A549 (cell line): ENCODE data around the gene AP2B1.

Source experiments
- CTCF ChIP-seq: fragments of >200 bp; sonication (Bioruptor Twin); formaldehyde crosslinking; IDR thresholded peaks from 3 replicates; pipeline ENCODE4 v1.5.1; 2016
- HOXB13 ChIP-seq: fragments of 250-450 bp; sonication (Bioruptor Pico); IDR thresholded peaks from 2 replicates; pipeline ENCODE4 v1.5.0; 2020; ENCODE audit warnings: low read depth, mild to moderate bottlenecking, moderate library complexity
- POLR2A ChIP-seq: IDR thresholded peaks from 2 replicates; pipeline ENCODE4 v1.6.1; 2012; ENCODE audit warnings: mild to moderate bottlenecking, low read length
- ZC3H11A ChIP-seq: fragments of 450-650 bp; IDR thresholded peaks from 2 replicates; pipeline ENCODE4 v1.6.1; 2014; ENCODE audit warnings: antibody characterized with exemption, mild to moderate bottlenecking
- TF ChIP-seq, protein P1 (sequence below): fragments of 250-450 bp; sonication (Bioruptor Pico); IDR thresholded peaks from 2 replicates; pipeline ENCODE4 v1.5.0; 2021; ENCODE audit warnings: mild to moderate bottlenecking, moderate library complexity, borderline replicate concordance

- TF ChIP-seq POLR2A: no peak
- no peak for TF ChIP-seq CTCF
- TF ChIP-seq HOXB13 (CRISPR knock-in tag): no peak
- TF ChIP-seq, protein P1, sequence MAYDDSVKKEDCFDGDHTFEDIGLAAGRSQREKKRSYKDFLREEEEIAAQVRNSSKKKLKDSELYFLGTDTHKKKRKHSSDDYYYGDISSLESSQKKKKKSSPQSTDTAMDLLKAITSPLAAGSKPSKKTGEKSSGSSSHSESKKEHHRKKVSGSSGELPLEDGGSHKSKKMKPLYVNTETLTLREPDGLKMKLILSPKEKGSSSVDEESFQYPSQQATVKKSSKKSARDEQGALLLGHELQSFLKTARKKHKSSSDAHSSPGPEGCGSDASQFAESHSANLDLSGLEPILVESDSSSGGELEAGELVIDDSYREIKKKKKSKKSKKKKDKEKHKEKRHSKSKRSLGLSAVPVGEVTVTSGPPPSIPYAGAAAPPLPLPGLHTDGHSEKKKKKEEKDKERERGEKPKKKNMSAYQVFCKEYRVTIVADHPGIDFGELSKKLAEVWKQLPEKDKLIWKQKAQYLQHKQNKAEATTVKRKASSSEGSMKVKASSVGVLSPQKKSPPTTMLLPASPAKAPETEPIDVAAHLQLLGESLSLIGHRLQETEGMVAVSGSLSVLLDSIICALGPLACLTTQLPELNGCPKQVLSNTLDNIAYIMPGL: no peak
- TF ChIP-seq ZC3H11A: no peak
These were observed 20.2 kb upstream of the AP2B1 start for GRCh38 chr17:35566968-35567367.
